Omental fat pad (tissue), 4 donors: Measurements from ENCODE around the gene ATRNL1. TPM values are rescaled to one million over a fixed set of nuclear protein-coding genes. Genes with fewer than 3 reads are reported as not detected.
"Not testable (repeated sequence)": the region's sequence is repeated elsewhere in the genome, so short reads cannot be mapped to it uniquely, and the experiment has no call there.

Experiments
- ATAC-seq: fragments of 150-250 bp; one replicate; pipeline ENCODE4 v1.9.1; 2016; ENCODE audit warnings: mild to moderate bottlenecking, moderate library complexity; ENCODE audit not compliant: low FRiP score
- DNase-seq: peaks from one replicate; pipeline ENCODE4 v3.0.0-alpha.2; 2019; ENCODE audit warnings: low spot score
- total RNA-seq, 4 donors: library from RNA; depleted of rRNA; stranded (reverse); fragments of >200 nt; gene quantifications; one replicate each; pipeline ENCODE4 v1.1.0, GENCODE V29; 2016
- TF ChIP-seq, protein P1 (sequence below), 3 donors: fragments of 450-650 bp; IDR thresholded peaks; one replicate each; pipeline ENCODE4 v1.5.1; 2016 to 2017; ENCODE audit warnings: antibody characterized with exemption in 3 of 3, mild to moderate bottlenecking in 3 of 3, moderate library complexity in 2 of 3

The ATRNL1 gene
- total RNA-seq, 4 donors from 2014 or later: 2.5 to 19.0 (median 4.6) TPM

DNA sequence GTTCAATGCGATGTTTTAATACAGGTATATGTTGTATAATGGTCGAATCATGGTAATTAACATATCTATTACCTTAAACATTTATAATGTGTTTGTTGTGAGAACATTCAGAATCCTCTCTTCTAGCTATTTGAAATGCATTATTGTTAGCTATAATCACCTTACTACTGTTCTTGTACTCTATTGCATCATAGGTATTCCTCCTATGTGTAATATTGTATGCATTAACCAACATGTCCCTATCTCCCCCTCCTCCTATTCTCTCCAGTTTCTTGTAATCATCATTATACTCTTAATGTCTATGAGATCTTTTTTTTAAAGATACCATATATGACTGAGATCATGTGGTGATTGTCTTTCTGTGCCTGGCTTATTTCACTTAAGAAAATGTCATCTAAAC lies 235.2 kb downstream of the ATRNL1 start:
- ATAC-seq (no peak), DNase-seq (no peak)
- TF ChIP-seq, protein P1, sequence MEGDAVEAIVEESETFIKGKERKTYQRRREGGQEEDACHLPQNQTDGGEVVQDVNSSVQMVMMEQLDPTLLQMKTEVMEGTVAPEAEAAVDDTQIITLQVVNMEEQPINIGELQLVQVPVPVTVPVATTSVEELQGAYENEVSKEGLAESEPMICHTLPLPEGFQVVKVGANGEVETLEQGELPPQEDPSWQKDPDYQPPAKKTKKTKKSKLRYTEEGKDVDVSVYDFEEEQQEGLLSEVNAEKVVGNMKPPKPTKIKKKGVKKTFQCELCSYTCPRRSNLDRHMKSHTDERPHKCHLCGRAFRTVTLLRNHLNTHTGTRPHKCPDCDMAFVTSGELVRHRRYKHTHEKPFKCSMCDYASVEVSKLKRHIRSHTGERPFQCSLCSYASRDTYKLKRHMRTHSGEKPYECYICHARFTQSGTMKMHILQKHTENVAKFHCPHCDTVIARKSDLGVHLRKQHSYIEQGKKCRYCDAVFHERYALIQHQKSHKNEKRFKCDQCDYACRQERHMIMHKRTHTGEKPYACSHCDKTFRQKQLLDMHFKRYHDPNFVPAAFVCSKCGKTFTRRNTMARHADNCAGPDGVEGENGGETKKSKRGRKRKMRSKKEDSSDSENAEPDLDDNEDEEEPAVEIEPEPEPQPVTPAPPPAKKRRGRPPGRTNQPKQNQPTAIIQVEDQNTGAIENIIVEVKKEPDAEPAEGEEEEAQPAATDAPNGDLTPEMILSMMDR (IDR thresholded peaks at IDR 0.05): no peak

DNA sequence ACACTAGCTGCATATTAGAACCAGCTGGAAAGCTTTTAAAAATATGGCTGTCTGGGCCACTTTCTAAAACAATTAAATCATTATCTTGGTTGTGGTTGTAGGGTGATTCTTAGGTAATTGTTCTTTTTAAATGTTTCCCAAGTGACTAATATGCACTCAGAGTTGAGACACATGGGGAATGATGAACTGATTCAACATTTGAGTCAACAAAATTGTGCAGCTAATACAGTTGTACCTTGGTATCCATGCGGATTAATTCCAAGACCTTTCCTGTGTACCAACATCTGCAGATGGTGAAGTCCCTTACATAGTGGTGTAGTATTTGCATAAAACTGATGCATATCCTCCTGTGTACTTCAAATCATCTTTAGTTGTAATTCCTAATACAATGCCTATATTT lies 242.2 kb downstream of the ATRNL1 start:
- ATAC-seq: no peak
- TF ChIP-seq, protein P1 (IDR thresholded peaks at IDR 0.05): no peak
- no peak for DNase-seq

DNA sequence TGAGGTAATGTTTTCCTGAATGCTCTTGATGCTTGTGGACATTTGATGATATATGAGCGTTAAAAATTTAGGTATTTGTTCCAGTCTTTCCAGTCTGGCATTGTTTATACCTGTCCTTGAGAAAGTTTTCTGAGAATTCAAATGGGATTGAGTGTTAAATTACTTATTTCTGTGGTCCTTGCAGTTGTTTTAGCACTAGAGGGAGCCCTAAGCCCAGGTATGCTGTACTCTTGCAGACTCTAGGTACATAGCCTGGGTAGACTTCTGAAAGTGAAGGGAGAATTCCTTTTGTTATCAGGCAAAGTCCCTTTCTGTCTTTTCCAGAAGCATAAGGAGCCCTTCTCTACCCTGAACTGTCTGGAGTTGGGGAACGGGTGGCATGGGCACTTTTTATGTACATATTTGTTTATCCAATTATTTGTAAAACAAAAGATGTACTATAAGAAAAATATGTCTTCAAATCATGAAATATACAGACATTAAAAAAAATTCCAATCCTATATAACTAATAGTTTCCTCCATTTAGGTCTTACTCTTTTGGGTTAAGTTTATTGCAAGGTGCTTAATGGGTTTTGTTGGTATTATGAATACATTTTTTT lies 262.1 kb downstream of the ATRNL1 start:
- ATAC-seq (no peak), DNase-seq (no peak)
- TF ChIP-seq, protein P1 (IDR thresholded peaks at IDR 0.05): no peak

DNA sequence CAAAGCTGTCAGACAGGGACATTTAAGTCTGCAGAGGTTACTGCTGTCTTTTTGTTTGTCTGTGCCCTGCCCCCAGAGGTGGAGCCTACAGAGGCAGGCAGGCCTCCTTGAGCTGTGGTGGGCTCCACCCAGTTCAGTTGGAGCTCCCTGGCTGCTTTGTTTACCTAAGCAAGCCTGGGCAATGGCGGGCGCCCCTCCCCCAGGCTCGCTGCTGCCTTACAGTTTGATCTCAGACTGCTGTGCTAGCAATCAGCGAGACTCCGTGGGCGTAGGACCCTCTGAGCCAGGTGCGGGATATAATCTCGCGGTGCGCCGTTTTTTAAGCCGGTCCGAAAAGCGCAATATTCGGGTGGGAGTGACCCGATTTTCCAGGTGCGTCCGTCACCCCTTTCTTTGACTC lies 274.8 kb downstream of the ATRNL1 start:
- not testable (repeated sequence) for ATAC-seq

DNA sequence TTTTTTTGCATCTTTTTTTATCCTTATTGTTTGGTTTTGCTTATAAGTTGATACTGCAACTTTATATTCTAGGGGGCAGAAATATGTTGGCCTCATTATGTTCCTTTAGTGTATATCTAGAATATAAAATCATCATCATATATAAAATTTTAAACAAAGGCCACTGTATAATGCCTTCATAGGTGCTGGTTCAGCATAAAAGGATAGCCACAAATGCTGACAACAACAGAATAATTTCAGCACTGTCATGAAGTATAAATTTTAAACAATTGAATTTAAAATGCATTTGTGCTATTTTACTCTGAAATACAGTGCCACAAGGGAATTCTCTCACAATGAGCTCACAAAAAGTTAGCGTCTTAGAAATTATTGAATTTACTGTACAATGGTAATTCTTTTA lies 285.9 kb downstream of the ATRNL1 start:
- TF ChIP-seq, protein P1 (IDR thresholded peaks at IDR 0.05): no peak
- DNase-seq (no peak), ATAC-seq (no peak)

More for the DNA sequence above, 274.8 kb downstream of the ATRNL1 start:
- not testable (repeated sequence) for DNase-seq

DNA sequence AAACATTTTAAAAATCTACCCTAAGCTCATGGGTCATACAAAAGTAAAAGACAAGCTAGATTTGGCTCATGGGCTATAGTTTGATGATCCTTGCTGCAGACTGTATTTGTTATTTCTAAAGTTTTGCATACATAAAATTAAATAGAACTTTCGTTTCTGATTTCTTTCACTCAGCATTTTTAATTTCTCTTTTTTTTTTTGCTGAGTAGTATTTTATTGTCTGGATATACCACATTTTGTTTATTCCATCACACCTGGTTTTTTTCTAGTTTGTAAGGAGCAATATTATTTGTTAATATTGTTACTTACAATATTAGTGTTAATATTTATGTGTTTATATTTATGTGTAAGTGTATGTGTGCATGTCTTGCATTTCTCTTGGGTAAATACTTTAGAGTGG lies 291.5 kb downstream of the ATRNL1 start:
- TF ChIP-seq, protein P1 (IDR thresholded peaks at IDR 0.05): no peak
- ATAC-seq (no peak), DNase-seq (no peak)

DNA sequence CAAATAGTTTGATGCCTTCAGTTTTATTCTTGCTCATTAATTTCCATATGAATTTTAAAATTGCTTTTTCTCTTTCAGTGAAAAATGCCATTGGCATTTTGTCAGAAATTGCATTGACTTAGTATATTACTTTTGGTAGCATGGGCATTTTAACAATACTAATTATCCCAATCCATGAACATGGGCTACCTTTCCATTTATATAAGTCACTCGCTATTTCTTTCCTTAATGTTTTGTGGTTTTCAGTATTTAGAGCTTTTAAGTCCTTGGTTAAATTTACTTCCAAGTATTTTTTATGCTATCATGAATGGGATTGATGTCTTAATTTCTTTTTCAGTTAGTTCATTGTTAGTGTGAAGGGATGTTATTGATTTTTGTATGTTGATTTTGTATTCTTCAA lies 297.4 kb downstream of the ATRNL1 start:
- ATAC-seq (no peak), DNase-seq (no peak)
- TF ChIP-seq, protein P1 (IDR thresholded peaks at IDR 0.05): no peak
